Stimulated activated CD8-positive, alpha-beta memory T cell treated with anti-CD3 and anti-CD28 coated beads, Interleukin-15, amount 100 ng/mL, for 24 hours (primary cell): Measurements from ENCODE around the gene GPR152.
"Not testable (repeated sequence)": the region's sequence is repeated elsewhere in the genome, so short reads cannot be mapped to it uniquely, and the experiment has no call there.

Experiments
- DNase-seq: peaks from one replicate; pipeline ENCODE4 v3.0.0-alpha.2; 2020; ENCODE audit warnings: low read depth

The GPR152 gene

GRCh38 chr11:67439321-67440228 is 13.0 kb downstream of the GPR152 start:
- DNase-seq: no peak

- no peak for DNase-seq
Measured at GRCh38 chr11:67438158-67438902, 14.2 kb downstream of the GPR152 start.

GRCh38 chr11:67437809-67438157 is 14.7 kb downstream of the GPR152 start:
- no peak for DNase-seq

GRCh38 chr11:67437082-67437808 is 15.3 kb downstream of the GPR152 start, which contains the start of gene PTPRCAP:
TSS of gene PTPRCAP (minus strand) at chr11:67437682. CDS start at chr11:67437619, 63 bp downstream.
- DNase-seq: no peak

- DNase-seq: no peak
Measured at GRCh38 chr11:67436459-67437081, 16.0 kb downstream of the GPR152 start.

- DNase-seq: no peak
Measured at GRCh38 chr11:67435727-67436458, 16.6 kb downstream of the GPR152 start.

- DNase-seq: no peak
Measured at GRCh38 chr11:67435031-67435726, 17.4 kb downstream of the GPR152 start.

GRCh38 chr11:67434395-67434881 is 18.1 kb downstream of the GPR152 start:
- no peak for DNase-seq

- DNase-seq: no peak
Measured at GRCh38 chr11:67433536-67434394, 18.8 kb downstream of the GPR152 start.

- no peak for DNase-seq
Measured at GRCh38 chr11:67432655-67433349, 19.7 kb downstream of the GPR152 start.

GRCh38 chr11:67431346-67432249 is 20.9 kb downstream of the GPR152 start:
- DNase-seq: no peak

GRCh38 chr11:67429722-67430121 is 22.8 kb downstream of the GPR152 start:
- DNase-seq: no peak

GRCh38 chr11:67429038-67429668 is 23.4 kb downstream of the GPR152 start:
- no peak for DNase-seq

- peak; percentile 98 for DNase-seq
Measured at GRCh38 chr11:67428052-67429001, 24.2 kb downstream of the GPR152 start, which contains the start of gene RPS6KB2. TSS of gene RPS6KB2 (plus strand) at chr11:67428494. CDS start at chr11:67428546, 52 bp downstream.

- not testable (repeated sequence) for DNase-seq
Measured at GRCh38 chr11:67427364-67427859, 25.1 kb downstream of the GPR152 start.
